Panc1 (cell line): ENCODE measurements around the gene RNF130. TPM values are rescaled to one million over a fixed set of nuclear protein-coding genes. Genes with fewer than 3 reads are reported as not detected.

Experiments
- ATAC-seq: fragments of 200-7000 bp; cut with Tn5 transposase; 2 replicates; pipeline ENCODE4 v1.9.1; 2020; ENCODE audit warnings: mild to moderate bottlenecking, moderate library complexity
- BruUV-seq: library from RNA; stranded (reverse); fragments of 400-500 nt; replicated peaks from 2 replicates; lab custom pipeline; 2021; lab: Mats Ljungman, UMichigan
- CTCF ChIA-PET: fragments of 300-600 bp; sonication (Branson Sonifier 250); formaldehyde crosslinking; loops from one replicate; lab custom pipeline; 2022; ENCODE audit warnings: antibody characterized with exemption; lab: Charles Lee
- POLR2A ChIA-PET: fragments of 300-600 bp; sonication (Branson Sonifier 250); formaldehyde crosslinking; loops from one replicate; lab custom pipeline; 2022; ENCODE audit warnings: antibody characterized with exemption; lab: Charles Lee
- DNase-seq: peaks from one replicate; pipeline ENCODE4 v3.0.0-alpha.2; 2010; ENCODE audit warnings: low read depth, low spot score
- H3K27ac ChIP-seq: 2 replicates; pipeline ENCODE4 v1.5.1; 2011; ENCODE audit warnings: mild to moderate bottlenecking, low read length, inconsistent platforms
- H3K27me3 ChIP-seq: fragments of 200-500 bp; sonication (Bioruptor generic); 2 replicates; pipeline ENCODE4 v1.6.0; 2014; ENCODE audit warnings: low read length, inconsistent platforms; ENCODE audit not compliant: control insufficient read depth, insufficient read depth
- H3K36me3 ChIP-seq: fragments of 200-500 bp; sonication (Bioruptor generic); 2 replicates; pipeline ENCODE4 v1.5.1; 2014; ENCODE audit warnings: inconsistent platforms, mild to moderate bottlenecking, low read length, moderate library complexity; ENCODE audit not compliant: control insufficient read depth, insufficient read depth
- H3K4me1 ChIP-seq: 2 replicates; pipeline ENCODE4 v1.5.1; 2011; ENCODE audit warnings: inconsistent platforms, mild to moderate bottlenecking, low read length, moderate library complexity; ENCODE audit not compliant: control insufficient read depth, insufficient read depth
- H3K4me3 ChIP-seq, 2 experiments: 2 replicates each; pipeline ENCODE4 v1.5.1; 2011 to 2012; ENCODE audit warnings: low read depth in 2 of 2, low read length in 2 of 2, mild to moderate bottlenecking in 2 of 2, inconsistent platforms in 1 of 2, moderate library complexity in 1 of 2
- H3K9me3 ChIP-seq: fragments of 200-500 bp; sonication (Bioruptor generic); 2 replicates; pipeline ENCODE4 v1.5.1; 2014; ENCODE audit warnings: low read depth, mild to moderate bottlenecking, inconsistent platforms, low read length, moderate library complexity; ENCODE audit not compliant: control insufficient read depth, insufficient read depth
- POLR2AphosphoS5 ChIP-seq: IDR thresholded peaks from 2 replicates; pipeline ENCODE4 v1.6.1; 2012; ENCODE audit warnings: mild to moderate bottlenecking, low read depth, low read length, moderate library complexity
- SIN3A ChIP-seq: IDR thresholded peaks from 2 replicates; pipeline ENCODE4 v1.6.1; 2012; ENCODE audit warnings: low read depth, mild to moderate bottlenecking, low read length, moderate library complexity, borderline replicate concordance; ENCODE audit not compliant: insufficient read depth
- TCF7L2 ChIP-seq: IDR thresholded peaks from 2 replicates; pipeline ENCODE4 v1.6.1; 2011; ENCODE audit warnings: mild to moderate bottlenecking, low read depth, low read length, inconsistent platforms
- in situ Hi-C: cut with HindIII; loops from 2 replicates; pipeline ENCODE4 v1.10.0; 2016; ENCODE audit warnings: low sequenced_read_pairs, low pct_unique_long_range_greater_than_20kb
- intact Hi-C: fragments of 100-400 bp; cut with micrococcal nuclease; formaldehyde crosslinking; loops from one replicate; pipeline ENCODE4 v1.10.0; 2022; ENCODE audit not compliant: unreplicated experiment
- total RNA-seq: library from RNA; stranded (reverse); gene quantifications from one replicate; pipeline ENCODE4 v1.2.1, GENCODE V29; 2021; ENCODE audit not compliant: unreplicated experiment
- TF ChIP-seq, protein P1 (sequence below), 2 experiments: IDR thresholded peaks; 2 replicates each; pipeline ENCODE4 v1.6.1; 2011 to 2012; ENCODE audit warnings: low read depth in 2 of 2, control low read depth in 1 of 2, low read length in 1 of 2, mild to moderate bottlenecking in 1 of 2, moderate library complexity in 1 of 2; ENCODE audit not compliant: insufficient read depth in 1 of 2
- TF ChIP-seq, protein P2 (sequence below): fragments of 450-650 bp; IDR thresholded peaks from 2 replicates; pipeline ENCODE4 v1.5.1; 2017; ENCODE audit warnings: mild to moderate bottlenecking

Gene RNF130
- total RNA-seq, 1 experiment from 2014 or later = 73.1 TPM

DNA sequence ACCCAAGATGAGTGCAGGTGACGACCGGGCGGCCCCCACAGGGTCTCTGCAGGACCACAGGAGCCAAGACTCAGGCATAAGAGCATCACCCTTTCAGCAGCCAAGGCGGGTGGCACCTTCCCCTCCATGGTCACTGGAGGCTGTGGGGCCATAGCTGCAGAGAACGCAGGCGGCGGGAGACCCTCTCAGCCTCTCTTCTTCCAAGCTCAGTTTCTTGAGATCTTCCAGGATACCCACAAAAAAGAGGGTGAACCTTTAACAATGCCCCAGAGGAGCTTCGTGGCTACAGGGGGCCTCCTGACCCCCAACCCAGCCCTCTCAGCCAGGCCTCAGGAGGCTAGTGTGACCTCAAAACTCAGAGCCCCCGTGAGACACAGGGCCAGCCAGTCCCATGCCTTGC lies 158.1 kb downstream of the RNF130 start:
- ChIA-PET CTCF (no interaction called here), POLR2A (no interaction called here)
- Histone ChIP-seq H3K27ac (no peak overlapping the region), H3K27me3 (no peaks in the 10 kb centered on the region), H3K4me1 (no peaks in the 10 kb centered on the region), H3K36me3 (no peaks in the 10 kb centered on the region), H3K9me3 (no peaks in the 10 kb centered on the region), H3K4me3 (no peak overlapping the region)
- in situ Hi-C loops (no loop called here), intact Hi-C loops (no loop called here)
- no peak for ATAC-seq
- BruUV-seq = no TSS peak
- TF ChIP-seq, protein P1, sequence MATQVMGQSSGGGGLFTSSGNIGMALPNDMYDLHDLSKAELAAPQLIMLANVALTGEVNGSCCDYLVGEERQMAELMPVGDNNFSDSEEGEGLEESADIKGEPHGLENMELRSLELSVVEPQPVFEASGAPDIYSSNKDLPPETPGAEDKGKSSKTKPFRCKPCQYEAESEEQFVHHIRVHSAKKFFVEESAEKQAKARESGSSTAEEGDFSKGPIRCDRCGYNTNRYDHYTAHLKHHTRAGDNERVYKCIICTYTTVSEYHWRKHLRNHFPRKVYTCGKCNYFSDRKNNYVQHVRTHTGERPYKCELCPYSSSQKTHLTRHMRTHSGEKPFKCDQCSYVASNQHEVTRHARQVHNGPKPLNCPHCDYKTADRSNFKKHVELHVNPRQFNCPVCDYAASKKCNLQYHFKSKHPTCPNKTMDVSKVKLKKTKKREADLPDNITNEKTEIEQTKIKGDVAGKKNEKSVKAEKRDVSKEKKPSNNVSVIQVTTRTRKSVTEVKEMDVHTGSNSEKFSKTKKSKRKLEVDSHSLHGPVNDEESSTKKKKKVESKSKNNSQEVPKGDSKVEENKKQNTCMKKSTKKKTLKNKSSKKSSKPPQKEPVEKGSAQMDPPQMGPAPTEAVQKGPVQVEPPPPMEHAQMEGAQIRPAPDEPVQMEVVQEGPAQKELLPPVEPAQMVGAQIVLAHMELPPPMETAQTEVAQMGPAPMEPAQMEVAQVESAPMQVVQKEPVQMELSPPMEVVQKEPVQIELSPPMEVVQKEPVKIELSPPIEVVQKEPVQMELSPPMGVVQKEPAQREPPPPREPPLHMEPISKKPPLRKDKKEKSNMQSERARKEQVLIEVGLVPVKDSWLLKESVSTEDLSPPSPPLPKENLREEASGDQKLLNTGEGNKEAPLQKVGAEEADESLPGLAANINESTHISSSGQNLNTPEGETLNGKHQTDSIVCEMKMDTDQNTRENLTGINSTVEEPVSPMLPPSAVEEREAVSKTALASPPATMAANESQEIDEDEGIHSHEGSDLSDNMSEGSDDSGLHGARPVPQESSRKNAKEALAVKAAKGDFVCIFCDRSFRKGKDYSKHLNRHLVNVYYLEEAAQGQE (IDR thresholded peaks at IDR 0.05; ENCODE audit: insufficient read depth in 1 of 2, low read depth in 2 of 2, low read length in 1 of 2) = no peak
- TF ChIP-seq, protein P2, sequence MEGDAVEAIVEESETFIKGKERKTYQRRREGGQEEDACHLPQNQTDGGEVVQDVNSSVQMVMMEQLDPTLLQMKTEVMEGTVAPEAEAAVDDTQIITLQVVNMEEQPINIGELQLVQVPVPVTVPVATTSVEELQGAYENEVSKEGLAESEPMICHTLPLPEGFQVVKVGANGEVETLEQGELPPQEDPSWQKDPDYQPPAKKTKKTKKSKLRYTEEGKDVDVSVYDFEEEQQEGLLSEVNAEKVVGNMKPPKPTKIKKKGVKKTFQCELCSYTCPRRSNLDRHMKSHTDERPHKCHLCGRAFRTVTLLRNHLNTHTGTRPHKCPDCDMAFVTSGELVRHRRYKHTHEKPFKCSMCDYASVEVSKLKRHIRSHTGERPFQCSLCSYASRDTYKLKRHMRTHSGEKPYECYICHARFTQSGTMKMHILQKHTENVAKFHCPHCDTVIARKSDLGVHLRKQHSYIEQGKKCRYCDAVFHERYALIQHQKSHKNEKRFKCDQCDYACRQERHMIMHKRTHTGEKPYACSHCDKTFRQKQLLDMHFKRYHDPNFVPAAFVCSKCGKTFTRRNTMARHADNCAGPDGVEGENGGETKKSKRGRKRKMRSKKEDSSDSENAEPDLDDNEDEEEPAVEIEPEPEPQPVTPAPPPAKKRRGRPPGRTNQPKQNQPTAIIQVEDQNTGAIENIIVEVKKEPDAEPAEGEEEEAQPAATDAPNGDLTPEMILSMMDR = no peak
- TF ChIP-seq SIN3A = no peak
- no peak for TF ChIP-seq POLR2AphosphoS5
- TF ChIP-seq TCF7L2 = no peak
- DNase-seq = no peak

DNA sequence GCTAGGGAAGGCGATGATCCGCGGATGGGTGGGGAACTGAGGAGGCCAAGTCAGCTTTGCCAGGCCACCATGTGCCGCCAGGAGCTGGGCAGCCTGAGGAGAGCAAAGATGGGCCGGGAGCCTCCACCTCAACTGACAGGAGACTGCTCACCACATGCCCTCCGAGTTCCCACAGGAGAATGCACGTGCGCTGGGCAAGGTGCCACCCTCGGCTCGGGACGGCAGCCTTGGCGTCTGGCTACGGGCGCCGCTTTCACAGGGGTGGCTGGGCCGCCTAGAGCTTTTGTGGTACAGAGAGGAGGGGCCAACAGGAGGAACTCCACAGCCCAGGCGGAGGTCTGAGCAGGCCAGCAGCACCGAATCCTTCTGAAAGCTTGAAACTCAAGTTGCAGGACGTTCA lies 158.6 kb downstream of the RNF130 start:
- no peaks in the 10 kb centered on the region for H3K4me1 ChIP-seq
- no peak overlapping the region for H3K27ac ChIP-seq
- POLR2A ChIA-PET = no interaction called here
- no peaks in the 10 kb centered on the region for H3K27me3 ChIP-seq
- TF ChIP-seq POLR2AphosphoS5 (no peak), TCF7L2 (no peak), SIN3A (no peak)
- TF ChIP-seq, protein P2 = no peak
- TF ChIP-seq, protein P1 (IDR thresholded peaks at IDR 0.05; ENCODE audit: insufficient read depth in 1 of 2, low read depth in 2 of 2, low read length in 1 of 2) = no peak
- no peak for ATAC-seq
- in situ Hi-C loops (no loop called here), intact Hi-C loops (no loop called here)
- DNase-seq = no peak
- no peaks in the 10 kb centered on the region for H3K36me3 ChIP-seq
- no peaks in the 10 kb centered on the region for H3K9me3 ChIP-seq
- CTCF ChIA-PET = no interaction called here
- BruUV-seq = no TSS peak
- H3K4me3 ChIP-seq = no peak overlapping the region
